HG03280 (cell line): ENCODE data around the gene AATF.

ENCODE experiments used
- ATAC-seq: cut with Tn5 transposase; IDR thresholded peaks from one replicate; pipeline ENCODE4 v1.9.1; 2021; ENCODE audit warnings: mild to moderate bottlenecking, moderate library complexity; ENCODE audit not compliant: unreplicated experiment

Gene AATF

GRCh38 chr17:37098910-37099664 lies 150.3 kb downstream of the AATF start:
- no peak for ATAC-seq

GRCh38 chr17:37100231-37100630 lies 151.5 kb downstream of the AATF start:
- ATAC-seq: no peak

DNA sequence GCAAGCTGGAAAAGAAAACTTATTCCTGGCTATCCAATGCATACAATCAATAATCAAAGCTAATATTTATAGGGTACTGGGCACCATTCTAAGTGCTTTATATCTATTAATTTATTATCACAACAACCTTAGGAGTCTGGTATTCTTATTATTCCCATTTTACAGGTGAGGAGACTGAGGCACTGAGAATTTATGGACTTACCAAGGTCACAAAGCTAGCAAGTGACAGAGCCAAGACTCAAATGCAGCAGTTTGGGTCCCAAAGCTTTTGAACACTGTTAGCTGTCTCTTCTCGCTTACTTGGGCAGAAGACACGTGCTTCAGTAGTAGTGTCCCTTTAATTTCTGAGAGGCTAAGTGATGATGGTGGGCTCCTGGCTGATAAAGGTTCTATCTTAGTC lies 152.6 kb downstream of the AATF start:
- ATAC-seq: no peak

DNA sequence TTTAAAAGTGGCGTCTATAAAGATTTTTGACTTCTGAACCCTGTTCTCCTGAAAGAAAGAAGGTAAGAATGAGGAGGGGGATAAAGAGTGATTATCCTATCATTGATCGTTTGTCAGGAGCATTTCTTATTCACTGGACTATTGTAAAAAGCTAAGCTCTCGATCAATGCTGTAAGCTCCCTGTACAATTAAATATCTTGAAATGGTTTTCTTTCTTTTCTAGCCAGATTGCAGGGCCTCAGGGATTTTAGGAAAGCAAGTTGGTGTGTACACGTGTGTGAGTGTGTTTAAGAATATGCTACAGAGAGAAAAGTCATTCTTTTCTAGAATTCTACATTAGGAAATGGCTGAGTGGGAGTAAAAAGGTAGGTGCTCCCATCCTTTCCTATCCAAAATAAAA lies 154.5 kb downstream of the AATF start:
- ATAC-seq: no peak

DNA sequence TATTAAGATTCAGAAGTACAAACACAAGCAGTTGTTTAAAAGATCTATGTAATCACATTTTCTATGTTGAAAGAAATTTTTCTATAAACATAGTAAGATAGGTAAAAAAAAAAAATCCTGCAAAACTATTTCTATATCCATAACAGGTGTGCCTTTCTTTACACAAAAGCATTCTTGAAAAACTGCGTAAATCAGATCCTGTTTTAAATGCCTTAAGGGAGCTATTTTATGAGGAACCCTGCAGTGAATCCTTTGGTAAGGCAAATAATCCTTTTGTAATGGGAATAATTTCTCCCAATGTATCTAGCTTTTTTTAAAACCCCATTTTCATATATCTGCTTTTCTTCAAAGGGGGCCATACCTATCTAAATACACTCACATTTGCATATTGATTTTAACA lies 157.3 kb downstream of the AATF start:
- no peak for ATAC-seq
